Caki2 (cell line): ENCODE data around the gene RAB31. TPM values are rescaled to one million over a fixed set of nuclear protein-coding genes. Genes with fewer than 3 reads are reported as not detected.

Experiments used
- DNase-seq: peaks from one replicate; pipeline ENCODE4 v3.0.0-alpha.2; 2015; ENCODE audit warnings: low read depth
- in situ Hi-C: cut with HindIII; loops from 2 replicates; pipeline ENCODE4 v1.10.0; 2016; ENCODE audit warnings: low sequenced_read_pairs, low pct_unique_long_range_greater_than_20kb, mixed read lengths
- total RNA-seq: library from RNA; depleted of rRNA; stranded (reverse); fragments of >200 nt; shearing (Covaris generic); gene quantifications from 2 replicates; pipeline ENCODE4 v1.2.3, GENCODE V29; 2014; ENCODE audit warnings: low replicate concordance

RAB31 gene
- total RNA-seq, 1 experiment from 2014 or later: 18.3 TPM

- in situ Hi-C loops: no loop called here
- no peak for DNase-seq
Observed at GRCh38 chr18:9835825-9836224, 127.7 kb downstream of the RAB31 start.

GRCh38 chr18:9838144-9838877, 130.2 kb downstream of the RAB31 start:
- in situ Hi-C loops: no loop called here
- no peak for DNase-seq

- in situ Hi-C loops: no loop called here
- DNase-seq: no peak
Observed at GRCh38 chr18:9839211-9839610, 131.1 kb downstream of the RAB31 start.

GRCh38 chr18:9839853-9840252, 131.8 kb downstream of the RAB31 start:
- DNase-seq: no peak
- in situ Hi-C loops: no loop called here

GRCh38 chr18:9841752-9842151, 133.7 kb downstream of the RAB31 start:
- in situ Hi-C loops: no loop called here

GRCh38 chr18:9842448-9842847, 134.3 kb downstream of the RAB31 start:
- in situ Hi-C loops: no loop called here
- no peak for DNase-seq

More at GRCh38 chr18:9841752-9842151, 133.7 kb downstream of the RAB31 start:
- DNase-seq: no peak

- no peak for DNase-seq
- in situ Hi-C loops: no loop called here
Observed at GRCh38 chr18:9845256-9845655, 137.2 kb downstream of the RAB31 start.

GRCh38 chr18:9846162-9846925, 138.2 kb downstream of the RAB31 start:
- in situ Hi-C loops: no loop called here
- no peak for DNase-seq

- in situ Hi-C loops: no loop called here
- DNase-seq: no peak
Observed at GRCh38 chr18:9848170-9848879, 140.2 kb downstream of the RAB31 start.

GRCh38 chr18:9849407-9850283, 141.5 kb downstream of the RAB31 start:
- DNase-seq: no peak
- in situ Hi-C loops: no loop called here

- in situ Hi-C loops: no loop called here
- no peak for DNase-seq
Observed at GRCh38 chr18:9850309-9850708, 142.2 kb downstream of the RAB31 start.

GRCh38 chr18:9851511-9851910, 143.4 kb downstream of the RAB31 start:
- no peak for DNase-seq
- in situ Hi-C loops: no loop called here

- no peak for DNase-seq
Observed at GRCh38 chr18:9852266-9853081, 144.4 kb downstream of the RAB31 start.

GRCh38 chr18:9854801-9855676, 146.9 kb downstream of the RAB31 start:
- DNase-seq: no peak
- in situ Hi-C loops: no loop called here

More at GRCh38 chr18:9852266-9853081, 144.4 kb downstream of the RAB31 start:
- in situ Hi-C loops: no loop called here

- DNase-seq: peak; percentile 55
Observed at GRCh38 chr18:9855681-9856080, 147.6 kb downstream of the RAB31 start.

GRCh38 chr18:9856092-9856491, 148.0 kb downstream of the RAB31 start:
- in situ Hi-C loops: no loop called here
- DNase-seq: no peak

More at GRCh38 chr18:9855681-9856080, 147.6 kb downstream of the RAB31 start:
- in situ Hi-C loops: no loop called here
